Measurements from ENCODE around the gene RIPOR3. TPM values are rescaled to one million over a fixed set of nuclear protein-coding genes. Genes with fewer than 3 reads are reported as not detected.

RIPOR3 gene
- total RNA-seq, 3 donors from 2014 or later (not counting 1 experiment from before 2014, with no cell fraction given), result 0.45 TPM; not detected in 2

GRCh38 chr20:50634191-50634590, 57.2 kb downstream of the RIPOR3 start:
- no peak for TF ChIP-seq CTCF (IDR thresholded peaks at IDR 0.05)
- Mint-ChIP-seq H3K4me1 (no peaks in the 10 kb centered on the region), H3K36me3 (no peaks in the 10 kb centered on the region), H3K9me3 (no peaks in the 10 kb centered on the region), H3K27me3 (ENCODE audit: low read depth in 2 of 2) (peaks cover 7 to 9% of the 10 kb centered on the region in 2 donors), H3K4me3 (no peak overlapping the region), H3K27ac (no peak overlapping the region)
- no peak for ATAC-seq
- H3K36me3 ChIP-seq (ENCODE audit: control insufficient read depth, insufficient read depth, low read length), result no peaks in the 10 kb centered on the region
- no peaks in the 10 kb centered on the region for H3K27me3 ChIP-seq (ENCODE audit: control insufficient read depth, insufficient read depth, low read length)
- no peak overlapping the region for H3K4me3 ChIP-seq (ENCODE audit: low read length)
- H3K27ac ChIP-seq (ENCODE audit: low read length), result no peak overlapping the region
- no peaks in the 10 kb centered on the region for H3K4me1 ChIP-seq (ENCODE audit: control insufficient read depth, insufficient read depth, low read length)
- H3K9me3 ChIP-seq (ENCODE audit: control insufficient read depth, insufficient read depth, low read length), result no peaks in the 10 kb centered on the region
- DNase-seq, result no peak
- intact Hi-C loops (cut with micrococcal nuclease), result no loop called here
- WGBS (ENCODE audit: insufficient coverage), result 90% methylated on average over 6 of the region's 6 CpGs

GRCh38 chr20:50633361-50633760, 58.0 kb downstream of the RIPOR3 start:
- H3K27me3 ChIP-seq (ENCODE audit: control insufficient read depth, insufficient read depth, low read length), result no peaks in the 10 kb centered on the region
- no peak for TF ChIP-seq CTCF (IDR thresholded peaks at IDR 0.05)
- no peak overlapping the region for H3K27ac Mint-ChIP-seq

DNA sequence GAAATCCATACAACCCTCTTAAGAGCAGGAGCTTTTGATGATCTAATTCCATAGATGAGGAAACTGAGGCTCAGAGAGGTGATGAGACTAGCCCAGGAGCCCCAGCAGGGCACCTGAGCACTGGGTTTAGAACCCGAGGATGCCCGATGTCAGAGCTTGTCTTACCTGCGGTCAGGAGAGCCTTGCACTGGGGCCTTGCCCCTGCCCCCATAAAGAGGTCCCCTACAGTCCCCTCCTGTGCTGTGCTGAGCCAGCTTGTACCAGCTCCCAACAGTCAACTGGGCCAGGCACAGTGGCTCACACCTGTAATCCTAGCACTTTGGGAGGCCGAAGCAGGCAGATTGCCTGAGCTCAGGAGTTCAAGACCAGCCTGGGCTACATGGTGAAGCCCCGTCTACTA, 58.6 kb downstream of the RIPOR3 start:
- H3K4me1 Mint-ChIP-seq, result no peaks in the 10 kb centered on the region
- intact Hi-C loops (cut with micrococcal nuclease), result no loop called here
- DNase-seq (no peak), ATAC-seq (no peak)
- no peaks in the 10 kb centered on the region for H3K36me3 Mint-ChIP-seq
- H3K9me3 ChIP-seq (ENCODE audit: control insufficient read depth, insufficient read depth, low read length), result no peaks in the 10 kb centered on the region
- H3K4me3 Mint-ChIP-seq, result no peak overlapping the region
- peaks cover 7 to 9% of the 10 kb centered on the region in 2 donors for H3K27me3 Mint-ChIP-seq (ENCODE audit: low read depth in 2 of 2)
- 95% methylated on average over 5 of the region's 5 CpGs for WGBS (ENCODE audit: insufficient coverage)
- H3K4me3 ChIP-seq (ENCODE audit: low read length), result no peak overlapping the region
- no peak overlapping the region for H3K27ac ChIP-seq (ENCODE audit: low read length)
- no peak overlapping the region for H3K27ac Mint-ChIP-seq
- H3K4me1 ChIP-seq (ENCODE audit: control insufficient read depth, insufficient read depth, low read length), result no peaks in the 10 kb centered on the region
- TF ChIP-seq CTCF (IDR thresholded peaks at IDR 0.05), result no peak
- no peaks in the 10 kb centered on the region for H3K9me3 Mint-ChIP-seq
- H3K36me3 ChIP-seq (ENCODE audit: control insufficient read depth, insufficient read depth, low read length), result no peaks in the 10 kb centered on the region
- no peaks in the 10 kb centered on the region for H3K27me3 ChIP-seq (ENCODE audit: control insufficient read depth, insufficient read depth, low read length)

More at GRCh38 chr20:50633361-50633760, 58.0 kb downstream of the RIPOR3 start:
- Histone ChIP-seq H3K9me3 (ENCODE audit: control insufficient read depth, insufficient read depth, low read length) (no peaks in the 10 kb centered on the region), H3K4me3 (ENCODE audit: low read length) (no peak overlapping the region), H3K4me1 (ENCODE audit: control insufficient read depth, insufficient read depth, low read length) (no peaks in the 10 kb centered on the region), H3K27ac (ENCODE audit: low read length) (no peak overlapping the region), H3K36me3 (ENCODE audit: control insufficient read depth, insufficient read depth, low read length) (no peaks in the 10 kb centered on the region)
- Mint-ChIP-seq H3K4me3 (no peak overlapping the region), H3K36me3 (no peaks in the 10 kb centered on the region), H3K27me3 (ENCODE audit: low read depth in 2 of 2) (peaks cover 7 to 9% of the 10 kb centered on the region in 2 donors), H3K9me3 (no peaks in the 10 kb centered on the region), H3K4me1 (no peaks in the 10 kb centered on the region)
- intact Hi-C loops (cut with micrococcal nuclease), result no loop called here
- ATAC-seq (no peak), DNase-seq (no peak)
- WGBS (ENCODE audit: insufficient coverage), result 80% methylated on average over 10 of the region's 10 CpGs

DNA sequence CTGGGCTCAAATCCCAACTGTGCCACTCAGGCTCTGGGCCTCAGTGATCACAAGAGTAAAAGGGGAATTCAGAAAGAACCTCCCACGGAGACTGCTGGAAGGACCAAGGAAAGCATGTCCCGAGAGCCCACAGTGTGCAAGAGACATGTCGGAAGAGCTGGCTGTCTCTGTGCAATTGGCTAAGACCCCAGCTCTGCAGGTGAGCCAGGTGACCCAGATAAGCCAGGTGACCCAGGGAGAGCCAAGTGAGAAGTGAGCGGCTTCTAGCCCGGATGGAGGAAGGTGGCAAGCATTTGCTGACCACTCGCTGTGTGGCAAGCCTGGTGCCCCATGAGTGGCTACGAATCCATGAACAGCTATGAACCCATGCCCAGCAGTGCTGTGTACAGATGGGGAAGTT, 59.1 kb downstream of the RIPOR3 start:
- Histone ChIP-seq H3K4me1 (ENCODE audit: control insufficient read depth, insufficient read depth, low read length) (no peaks in the 10 kb centered on the region), H3K4me3 (ENCODE audit: low read length) (no peak overlapping the region), H3K9me3 (ENCODE audit: control insufficient read depth, insufficient read depth, low read length) (no peaks in the 10 kb centered on the region), H3K36me3 (ENCODE audit: control insufficient read depth, insufficient read depth, low read length) (no peaks in the 10 kb centered on the region), H3K27ac (ENCODE audit: low read length) (no peak overlapping the region), H3K27me3 (ENCODE audit: control insufficient read depth, insufficient read depth, low read length) (no peaks in the 10 kb centered on the region)
- no peak overlapping the region for H3K27ac Mint-ChIP-seq
- intact Hi-C loops (cut with micrococcal nuclease), result no loop called here
- ATAC-seq, result no peak
- no peak overlapping the region for H3K4me3 Mint-ChIP-seq
- H3K9me3 Mint-ChIP-seq, result no peaks in the 10 kb centered on the region
- no peak for DNase-seq
- no peaks in the 10 kb centered on the region for H3K36me3 Mint-ChIP-seq
- H3K4me1 Mint-ChIP-seq, result no peaks in the 10 kb centered on the region
- TF ChIP-seq CTCF (IDR thresholded peaks at IDR 0.05), result no peak
- H3K27me3 Mint-ChIP-seq (ENCODE audit: low read depth in 2 of 2), result peaks cover 7 to 9% of the 10 kb centered on the region in 2 donors
- WGBS (ENCODE audit: insufficient coverage), result 89% methylated on average over 7 of the region's 7 CpGs

All from natural killer cell (primary cell).